Lower lobe of right lung (tissue), 2 donors: ENCODE data around the gene GRM5. TPM values are rescaled to one million over a fixed set of nuclear protein-coding genes. Genes with fewer than 3 reads are reported as not detected.

ENCODE experiments used
- ATAC-seq, 2 donors: fragments of 200-7000 bp; cut with Tn5 transposase; one replicate each; pipeline ENCODE4 v1.9.1; 2020 to 2022; ENCODE audit warnings: mild to moderate bottlenecking in 2 of 2, moderate library complexity in 2 of 2
- DNase-seq: peaks from one replicate; pipeline ENCODE4 v3.0.0-alpha.2; 2020
- H3K27ac ChIP-seq: fragments of 200-600 bp; one replicate; pipeline ENCODE4 v1.8.0; 2022
- H3K27me3 ChIP-seq: fragments of 200-600 bp; one replicate; pipeline ENCODE4 v1.8.0; 2022; ENCODE audit warnings: low read depth
- H3K36me3 ChIP-seq: fragments of 200-600 bp; one replicate; pipeline ENCODE4 v1.8.0; 2022; ENCODE audit warnings: mild to moderate bottlenecking
- H3K4me1 ChIP-seq: fragments of 200-600 bp; one replicate; pipeline ENCODE4 v1.8.0; 2022
- H3K4me3 ChIP-seq: fragments of 200-600 bp; one replicate; pipeline ENCODE4 v1.8.0; 2022; ENCODE audit warnings: mild to moderate bottlenecking
- H3K9me3 ChIP-seq: fragments of 200-600 bp; one replicate; pipeline ENCODE4 v1.8.0; 2022
- intact Hi-C: fragments of 100-400 bp; cut with DNase I; formaldehyde crosslinking; loops from one replicate; pipeline ENCODE4 v1.11.0; 2022
- total RNA-seq: library from RNA; stranded (reverse); fragmentation: NEBNext Ultra II Directional; extraction: Animal tissue kit (Norgen Biotek cat#: 25700); gene quantifications from one replicate; pipeline ENCODE4 v1.2.1, GENCODE V29; 2021
- TF ChIP-seq, protein P1 (sequence below): fragments of 200-600 bp; IDR thresholded peaks from one replicate; pipeline ENCODE4 v1.8.0; 2022; ENCODE audit warnings: antibody characterized with exemption, mild to moderate bottlenecking
- donor health status: DM: no; HTN: yes; CAD: no; lungs with severe emphysema.

Gene GRM5
- total RNA-seq, 1 donor from 2014 or later = 0.21 TPM

DNA sequence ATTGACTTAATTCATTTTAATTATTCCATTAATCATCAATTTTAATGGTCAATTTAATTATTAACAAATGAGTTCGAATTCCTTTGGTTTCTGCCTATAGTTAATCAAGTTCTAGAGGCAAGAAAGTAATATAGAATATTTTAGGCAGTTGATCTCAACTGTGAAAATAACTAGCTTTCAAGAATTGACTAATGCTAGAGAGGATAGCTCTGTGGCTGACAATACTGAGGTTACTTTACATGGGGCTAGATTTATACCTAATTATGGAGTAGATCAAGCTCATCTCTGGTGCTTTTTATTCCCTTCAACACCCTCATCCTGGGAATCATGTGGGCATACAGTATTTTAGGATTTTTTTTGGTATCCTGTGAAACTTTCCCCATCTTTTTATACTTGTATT lies 259.4 kb downstream of the GRM5 start:
- Histone ChIP-seq H3K27ac (no peak overlapping the region), H3K4me3 (no peak overlapping the region), H3K9me3 (no peaks in the 10 kb centered on the region), H3K4me1 (no peaks in the 10 kb centered on the region), H3K36me3 (no peaks in the 10 kb centered on the region), H3K27me3 (no peaks in the 10 kb centered on the region)
- no peak for ATAC-seq
- DNase-seq = no peak
- TF ChIP-seq, protein P1, sequence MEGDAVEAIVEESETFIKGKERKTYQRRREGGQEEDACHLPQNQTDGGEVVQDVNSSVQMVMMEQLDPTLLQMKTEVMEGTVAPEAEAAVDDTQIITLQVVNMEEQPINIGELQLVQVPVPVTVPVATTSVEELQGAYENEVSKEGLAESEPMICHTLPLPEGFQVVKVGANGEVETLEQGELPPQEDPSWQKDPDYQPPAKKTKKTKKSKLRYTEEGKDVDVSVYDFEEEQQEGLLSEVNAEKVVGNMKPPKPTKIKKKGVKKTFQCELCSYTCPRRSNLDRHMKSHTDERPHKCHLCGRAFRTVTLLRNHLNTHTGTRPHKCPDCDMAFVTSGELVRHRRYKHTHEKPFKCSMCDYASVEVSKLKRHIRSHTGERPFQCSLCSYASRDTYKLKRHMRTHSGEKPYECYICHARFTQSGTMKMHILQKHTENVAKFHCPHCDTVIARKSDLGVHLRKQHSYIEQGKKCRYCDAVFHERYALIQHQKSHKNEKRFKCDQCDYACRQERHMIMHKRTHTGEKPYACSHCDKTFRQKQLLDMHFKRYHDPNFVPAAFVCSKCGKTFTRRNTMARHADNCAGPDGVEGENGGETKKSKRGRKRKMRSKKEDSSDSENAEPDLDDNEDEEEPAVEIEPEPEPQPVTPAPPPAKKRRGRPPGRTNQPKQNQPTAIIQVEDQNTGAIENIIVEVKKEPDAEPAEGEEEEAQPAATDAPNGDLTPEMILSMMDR = no peak
- intact Hi-C loops = no loop called here

DNA sequence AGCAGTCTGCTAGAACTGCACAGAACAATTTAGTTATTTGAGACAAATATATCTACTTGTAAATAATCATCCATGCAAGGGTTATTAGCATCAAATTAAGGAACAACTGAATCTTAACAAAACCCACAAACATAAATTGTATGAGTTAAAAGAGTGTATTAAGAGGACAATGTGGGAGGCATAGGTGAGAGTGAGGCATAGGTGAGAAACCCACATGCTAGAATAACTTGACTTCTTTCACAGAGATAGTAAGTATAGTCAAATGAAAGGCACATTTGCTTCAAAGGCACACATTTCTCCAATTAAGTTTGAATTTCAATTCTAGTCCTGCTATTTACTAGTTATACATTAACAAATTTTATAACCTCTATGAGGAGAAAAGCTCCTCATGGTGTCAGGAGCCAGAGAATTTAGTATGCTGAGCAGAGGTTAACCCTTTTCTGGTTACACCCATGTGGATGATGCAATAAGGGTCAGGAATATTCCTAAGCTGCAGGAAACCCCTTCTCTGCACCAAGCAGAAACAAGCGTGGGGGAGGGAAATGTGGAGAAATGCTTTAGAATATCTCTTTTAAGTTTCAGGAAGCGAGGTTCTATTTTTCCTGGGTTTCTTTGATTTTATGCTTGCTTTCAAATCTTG lies 264.2 kb downstream of the GRM5 start:
- Histone ChIP-seq H3K9me3 (no peaks in the 10 kb centered on the region), H3K36me3 (no peaks in the 10 kb centered on the region), H3K4me3 (no peak overlapping the region), H3K4me1 (no peaks in the 10 kb centered on the region), H3K27me3 (no peaks in the 10 kb centered on the region), H3K27ac (no peak overlapping the region)
- intact Hi-C loops = no loop called here
- ATAC-seq = no peak
- DNase-seq = no peak
- TF ChIP-seq, protein P1 = no peak

DNA sequence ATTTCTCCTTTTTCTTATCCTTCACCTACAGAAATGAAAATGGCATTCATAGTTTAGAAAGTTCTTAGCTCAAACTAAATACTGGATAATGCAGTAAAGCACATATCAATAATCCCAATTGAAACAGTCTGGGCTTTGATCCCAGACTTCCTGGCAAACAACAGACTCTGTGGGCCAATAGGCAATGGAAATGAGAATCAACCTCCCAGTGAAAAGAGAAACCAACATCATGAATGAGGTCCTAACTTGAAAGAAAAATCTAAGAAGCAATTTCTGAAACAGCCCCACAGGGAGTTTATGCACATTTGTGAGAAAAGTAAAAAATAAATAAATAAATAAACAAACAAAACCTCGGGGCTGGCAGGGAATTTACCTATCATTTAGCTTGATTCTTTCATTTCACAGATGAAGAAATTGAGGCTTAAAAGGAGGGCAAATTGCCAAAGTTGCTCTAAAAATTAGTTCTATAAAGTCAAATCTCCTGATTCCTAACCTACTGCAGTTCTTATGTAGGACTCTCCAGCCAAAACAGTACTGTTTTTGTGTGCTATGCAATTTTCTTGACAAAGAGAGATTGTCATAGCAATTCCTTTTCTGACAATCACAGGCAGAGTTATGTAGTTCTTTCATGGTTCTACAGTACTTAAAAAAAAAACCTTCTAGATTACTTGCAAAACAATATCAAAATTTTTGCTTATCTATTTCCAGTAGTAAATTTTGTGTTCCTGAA lies 265.8 kb downstream of the GRM5 start:
- no peak for ATAC-seq

DNA sequence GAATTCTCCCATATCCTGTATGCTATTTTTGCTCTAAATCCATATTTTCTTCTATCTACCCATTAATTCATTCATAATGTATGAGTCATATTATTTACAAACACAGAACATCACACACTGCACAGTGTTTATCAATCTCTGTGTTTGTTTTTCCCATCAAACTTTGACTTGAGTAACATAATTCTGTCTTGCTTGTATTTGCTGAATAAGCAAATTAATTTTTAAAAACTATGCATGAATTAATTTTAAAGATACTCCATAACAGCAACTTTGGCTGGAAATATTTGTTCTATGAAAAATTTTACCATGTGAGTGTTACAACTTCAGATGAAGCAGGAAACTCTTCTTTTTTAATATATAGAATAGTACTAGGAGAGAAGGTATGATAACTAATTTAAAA lies 275.6 kb downstream of the GRM5 start:
- ATAC-seq (no peak), DNase-seq (no peak)
- Histone ChIP-seq H3K36me3 (no peaks in the 10 kb centered on the region), H3K4me3 (no peak overlapping the region), H3K27ac (no peak overlapping the region), H3K9me3 (no peaks in the 10 kb centered on the region), H3K4me1 (no peaks in the 10 kb centered on the region), H3K27me3 (no peaks in the 10 kb centered on the region)
- intact Hi-C loops = no loop called here
- TF ChIP-seq, protein P1 = no peak

More for the DNA sequence above, 265.8 kb downstream of the GRM5 start:
- Histone ChIP-seq H3K27me3 (no peaks in the 10 kb centered on the region), H3K4me3 (no peak overlapping the region), H3K9me3 (no peaks in the 10 kb centered on the region), H3K36me3 (no peaks in the 10 kb centered on the region), H3K27ac (no peak overlapping the region), H3K4me1 (no peaks in the 10 kb centered on the region)
- DNase-seq = no peak
- TF ChIP-seq, protein P1 = no peak
- intact Hi-C loops = no loop called here

DNA sequence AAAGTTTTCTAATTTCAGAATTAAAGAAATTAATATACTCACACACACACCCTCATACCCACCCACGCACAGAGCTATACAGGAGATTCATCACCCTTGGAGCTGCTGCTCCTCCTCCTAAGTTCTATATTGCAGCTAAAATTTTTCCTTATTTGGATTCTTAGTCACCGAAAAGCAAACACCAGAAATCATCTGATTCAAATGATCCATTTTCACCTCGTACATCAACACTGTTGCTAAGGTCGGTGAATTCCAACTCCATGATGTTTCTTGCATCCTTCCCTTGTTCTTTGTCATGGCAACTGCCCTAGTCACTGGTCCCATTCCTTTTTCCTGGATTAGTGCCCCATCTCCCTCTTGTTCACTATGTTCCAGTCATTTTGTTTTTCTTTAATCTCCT lies 286.2 kb downstream of the GRM5 start:
- TF ChIP-seq, protein P1 = no peak
- no peak overlapping the region for H3K4me3 ChIP-seq
- DNase-seq = no peak
- no peak overlapping the region for H3K27ac ChIP-seq
- no peaks in the 10 kb centered on the region for H3K27me3 ChIP-seq
- no peak for ATAC-seq
- H3K4me1 ChIP-seq = no peaks in the 10 kb centered on the region
- intact Hi-C loops = no loop called here
- H3K9me3 ChIP-seq = no peaks in the 10 kb centered on the region
- no peaks in the 10 kb centered on the region for H3K36me3 ChIP-seq
